Cerebellar cortex (tissue), 1 donor: Measurements from ENCODE around the gene RHBG.
"Not testable (repeated sequence)": the region's sequence is repeated elsewhere in the genome, so short reads cannot be mapped to it uniquely, and the experiment has no call there.

Source experiments
- DNase-seq: peaks from one replicate; pipeline ENCODE4 v3.0.0-alpha.2; 2015; ENCODE audit warnings: low spot score

RHBG gene, protein sequence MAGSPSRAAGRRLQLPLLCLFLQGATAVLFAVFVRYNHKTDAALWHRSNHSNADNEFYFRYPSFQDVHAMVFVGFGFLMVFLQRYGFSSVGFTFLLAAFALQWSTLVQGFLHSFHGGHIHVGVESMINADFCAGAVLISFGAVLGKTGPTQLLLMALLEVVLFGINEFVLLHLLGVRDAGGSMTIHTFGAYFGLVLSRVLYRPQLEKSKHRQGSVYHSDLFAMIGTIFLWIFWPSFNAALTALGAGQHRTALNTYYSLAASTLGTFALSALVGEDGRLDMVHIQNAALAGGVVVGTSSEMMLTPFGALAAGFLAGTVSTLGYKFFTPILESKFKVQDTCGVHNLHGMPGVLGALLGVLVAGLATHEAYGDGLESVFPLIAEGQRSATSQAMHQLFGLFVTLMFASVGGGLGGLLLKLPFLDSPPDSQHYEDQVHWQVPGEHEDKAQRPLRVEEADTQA

DNA sequence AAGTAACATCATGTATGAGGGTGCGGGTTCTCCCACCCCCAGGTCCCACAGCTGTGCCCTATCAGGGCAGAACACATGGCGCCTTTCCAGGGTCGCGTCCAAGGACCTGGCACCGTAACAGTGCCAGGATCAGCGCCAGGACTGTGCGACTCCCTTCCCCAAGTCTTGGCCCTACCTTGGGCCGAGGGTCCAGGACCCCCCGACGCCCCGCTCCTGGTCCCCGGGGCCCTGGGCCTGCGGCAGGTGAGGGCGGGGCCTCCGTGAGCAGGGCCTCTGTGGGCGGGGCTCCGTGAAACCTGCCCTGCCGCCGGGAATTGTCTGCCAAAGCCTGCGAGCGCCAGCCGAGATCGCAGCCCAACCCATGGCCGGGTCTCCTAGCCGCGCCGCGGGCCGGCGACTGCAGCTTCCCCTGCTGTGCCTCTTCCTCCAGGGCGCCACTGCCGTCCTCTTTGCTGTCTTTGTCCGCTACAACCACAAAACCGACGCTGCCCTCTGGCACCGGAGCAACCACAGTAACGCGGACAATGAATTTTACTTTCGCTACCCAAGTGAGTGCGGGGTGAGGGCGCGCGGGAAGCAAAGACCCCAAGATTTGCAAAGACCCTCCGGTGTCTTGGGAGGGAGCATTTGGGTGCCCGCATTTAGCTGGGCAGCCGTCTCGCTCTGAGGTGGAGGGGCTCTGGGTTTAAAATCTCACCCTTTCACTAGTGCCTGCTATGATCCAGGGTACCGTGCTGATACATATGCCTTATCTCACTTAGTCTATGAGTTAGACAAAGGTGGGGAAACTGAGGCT is at the start of gene RHBG:
RHBG (plus strand) TSS at position 323 of the 796 bp plus-strand sequence; CDS start at position 362, 39 bp downstream.
- DNase-seq: peak; percentile 71

DNA sequence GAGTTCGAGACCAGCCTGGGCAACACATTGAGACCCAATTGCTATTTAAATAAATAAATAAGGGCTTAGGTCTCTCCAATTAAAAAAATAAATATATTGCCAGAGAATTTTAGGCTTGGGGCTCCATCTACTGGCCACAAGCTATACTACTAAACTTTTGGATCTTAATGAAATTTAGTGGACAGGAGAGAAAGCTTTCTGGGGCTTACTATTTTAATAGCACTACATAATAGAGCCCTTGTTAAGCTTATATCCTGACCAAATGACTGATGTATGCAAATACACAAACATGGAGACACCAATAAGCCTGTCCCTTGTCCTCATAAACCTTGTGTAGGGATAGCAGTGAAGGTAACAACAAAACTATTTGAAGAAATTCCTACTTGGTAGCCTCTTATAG is 49.3 kb upstream of the RHBG start:
- DNase-seq: peak; percentile 44

GRCh38 chr1:156320560-156320959 is 48.5 kb upstream of the RHBG start:
- no peak for DNase-seq

DNA sequence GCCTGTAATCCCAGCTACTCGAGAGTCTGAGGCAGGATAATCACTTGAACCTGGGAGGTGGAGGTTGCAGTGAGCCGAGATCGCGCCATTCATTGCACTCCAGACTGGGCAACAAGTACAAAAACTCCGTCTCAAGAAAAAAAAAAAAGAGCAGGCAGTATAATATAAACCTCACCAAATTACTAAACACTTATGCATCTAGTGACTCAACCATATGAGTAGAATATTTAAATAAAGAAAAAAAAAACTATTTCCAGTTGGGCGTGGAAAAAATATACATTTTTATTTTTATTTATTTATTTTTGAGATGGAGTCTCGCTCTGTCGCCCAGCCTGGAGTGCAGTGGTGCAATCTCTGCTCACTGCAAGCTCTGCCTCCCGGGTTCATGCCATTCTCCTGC is 45.8 kb upstream of the RHBG start:
- DNase-seq: not testable (repeated sequence)

DNA sequence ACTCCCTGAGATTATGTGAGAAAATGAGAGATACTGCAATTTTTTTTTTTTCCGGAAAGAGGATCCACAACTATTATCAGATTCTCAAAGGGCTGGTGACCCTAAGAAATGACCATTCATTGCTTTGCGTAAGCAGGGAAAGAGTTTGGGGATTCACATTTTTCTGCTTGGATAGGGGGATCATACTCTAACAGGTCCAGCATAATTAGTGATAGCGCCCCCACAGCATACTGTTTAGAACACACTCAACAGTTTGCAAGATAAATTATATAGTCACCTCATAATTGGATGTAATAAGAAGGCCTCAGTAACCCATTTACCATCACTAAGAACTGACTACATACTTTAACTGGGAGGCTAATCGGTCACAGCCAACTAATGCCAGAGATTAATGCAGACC is 32.8 kb upstream of the RHBG start:
- DNase-seq: no peak

DNA sequence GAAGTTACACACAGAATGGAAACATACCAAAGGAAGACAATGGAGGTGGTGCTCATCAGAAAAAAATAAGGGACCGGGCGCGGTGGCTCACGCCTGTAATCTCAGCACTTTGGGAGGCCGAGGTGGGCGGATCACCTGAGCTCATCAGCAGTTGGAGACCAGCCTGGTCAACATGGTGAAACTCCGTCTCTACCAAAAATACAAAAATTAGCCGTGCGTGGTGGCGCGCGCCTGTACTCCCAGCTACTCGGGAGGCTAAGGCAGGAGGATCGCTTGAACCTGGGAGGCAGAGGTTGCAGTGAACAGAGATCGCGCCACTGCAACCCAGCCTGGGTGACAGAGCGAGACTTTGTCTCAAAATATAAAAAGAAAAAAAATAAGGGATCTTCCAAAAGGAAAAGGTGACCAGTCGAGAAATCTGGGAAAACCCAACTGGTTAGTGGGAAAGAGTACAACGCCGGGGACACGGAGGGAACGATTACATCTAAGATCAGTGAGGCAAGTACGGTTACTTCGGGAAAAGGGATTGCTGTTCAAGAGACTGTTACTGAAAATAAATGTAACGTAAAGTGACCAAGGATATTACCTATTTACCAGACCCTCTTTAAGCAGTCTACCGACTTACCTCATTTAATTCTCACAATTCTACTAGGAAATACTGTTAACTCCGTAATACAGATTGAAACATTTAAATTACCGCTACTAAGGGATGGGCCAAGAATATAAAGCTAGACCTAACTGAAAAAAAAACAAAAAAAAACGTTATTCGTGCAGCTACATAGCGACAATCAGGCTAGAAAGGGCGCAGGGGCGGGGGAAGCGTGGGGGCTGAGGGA is 31.7 kb upstream of the RHBG start:
- peak; percentile 10 for DNase-seq

DNA sequence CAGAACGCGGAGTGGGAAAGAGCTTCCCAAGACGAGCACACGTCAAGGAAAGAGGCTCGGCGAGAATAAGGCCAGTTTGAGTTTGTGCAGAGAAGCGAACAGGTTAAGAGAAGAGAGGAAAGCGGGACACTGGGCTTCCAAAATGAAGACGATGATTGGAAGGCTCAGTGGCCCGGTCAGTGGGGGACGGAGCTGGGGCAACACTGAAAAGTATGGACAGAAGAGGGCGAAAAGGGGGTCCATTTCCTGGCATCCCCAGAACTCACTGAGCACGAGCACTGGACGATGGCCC is 31.2 kb upstream of the RHBG start:
- DNase-seq: no peak

DNA sequence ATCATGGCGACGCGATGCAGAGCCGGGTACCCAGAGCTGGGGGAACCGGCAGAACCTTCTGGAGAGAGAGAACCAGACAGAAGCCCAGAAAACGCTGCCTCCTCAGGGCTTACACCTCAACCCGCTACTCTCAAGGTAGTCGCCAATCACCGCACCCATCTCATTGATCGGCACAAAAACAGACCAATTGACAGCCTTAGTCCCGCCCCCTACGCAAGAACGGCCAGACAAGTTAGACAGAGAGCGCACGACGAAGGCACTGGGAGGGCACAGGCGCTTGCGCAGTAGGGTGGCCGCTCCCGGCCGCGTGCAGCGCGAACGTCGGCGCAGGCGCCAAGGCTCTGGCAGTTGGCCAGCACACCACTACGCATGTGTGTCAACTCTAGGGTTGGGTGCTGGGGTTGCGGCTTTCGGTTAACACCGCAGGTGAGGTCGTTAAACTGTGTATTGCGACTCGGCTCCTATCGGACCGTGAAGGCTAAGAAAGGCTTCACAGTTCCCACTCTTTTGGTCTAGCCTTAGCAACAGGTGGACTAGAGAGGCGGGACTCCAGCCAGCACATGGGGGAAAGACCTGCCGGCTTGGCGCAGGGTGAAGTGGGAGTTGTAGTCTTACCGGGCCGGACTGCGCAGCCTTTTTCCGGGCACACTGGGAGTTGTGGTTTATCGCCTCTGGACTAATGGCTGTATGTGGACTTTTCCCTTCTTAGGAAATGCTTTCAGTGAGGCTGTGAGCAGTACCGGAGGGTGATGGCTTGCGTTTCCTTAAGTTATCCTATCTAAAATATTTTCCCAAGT is 30.6 kb upstream of the RHBG start, which contains the start of the genes CCT3 and TSACC:
CCT3 (minus strand) TSS at position 113 of the 797 bp plus-strand sequence; CDS start at position 5, 108 bp downstream.
TSACC (plus strand) TSS at position 347 of the 797 bp plus-strand sequence. CDS start 1,232 bp downstream, outside the sequence.
- peak; percentile 100 for DNase-seq

GRCh38 chr1:156342166-156342955 is 26.6 kb upstream of the RHBG start:
- no peak for DNase-seq

GRCh38 chr1:156344409-156344808 is 24.6 kb upstream of the RHBG start:
- no peak for DNase-seq

DNA sequence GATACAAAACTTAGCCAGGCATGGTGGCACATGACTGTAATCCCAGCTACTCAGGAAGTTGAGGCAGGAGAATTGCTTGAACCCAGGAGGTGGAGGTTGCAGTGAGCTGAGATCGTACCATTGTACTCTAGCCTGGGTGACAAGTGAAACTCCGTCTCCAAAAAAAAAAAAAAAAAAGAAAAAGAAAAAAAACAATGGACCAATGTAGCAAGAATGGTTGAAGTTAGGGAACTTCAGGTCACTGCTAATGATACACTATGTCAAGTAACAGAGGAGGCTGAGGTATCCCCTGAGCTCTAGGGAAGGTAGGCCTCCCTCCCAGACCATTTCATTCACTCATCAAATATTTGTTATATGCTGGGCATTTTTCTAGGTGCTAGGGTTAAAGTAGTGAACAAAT is 23.0 kb upstream of the RHBG start:
- not testable (repeated sequence) for DNase-seq

DNA sequence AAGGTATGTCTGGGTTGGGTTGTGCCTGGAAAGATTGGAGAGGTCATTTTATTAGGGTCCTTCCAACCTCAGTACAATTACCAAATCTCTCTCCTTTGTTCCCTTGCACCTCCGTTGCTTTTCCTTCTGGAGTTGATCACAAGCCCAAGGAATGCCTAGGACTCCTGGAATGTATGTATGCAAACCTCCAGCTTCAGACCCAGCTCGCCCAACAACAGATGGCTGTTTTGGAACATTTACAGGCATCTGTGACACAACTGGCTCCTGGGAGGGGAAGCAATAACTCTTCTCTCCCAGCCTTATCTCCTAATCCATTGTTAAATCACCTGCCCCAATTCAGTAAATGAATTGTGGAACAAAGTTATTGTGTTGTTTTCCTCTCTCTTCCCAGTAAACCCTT is 22.4 kb upstream of the RHBG start:
- no peak for DNase-seq

DNA sequence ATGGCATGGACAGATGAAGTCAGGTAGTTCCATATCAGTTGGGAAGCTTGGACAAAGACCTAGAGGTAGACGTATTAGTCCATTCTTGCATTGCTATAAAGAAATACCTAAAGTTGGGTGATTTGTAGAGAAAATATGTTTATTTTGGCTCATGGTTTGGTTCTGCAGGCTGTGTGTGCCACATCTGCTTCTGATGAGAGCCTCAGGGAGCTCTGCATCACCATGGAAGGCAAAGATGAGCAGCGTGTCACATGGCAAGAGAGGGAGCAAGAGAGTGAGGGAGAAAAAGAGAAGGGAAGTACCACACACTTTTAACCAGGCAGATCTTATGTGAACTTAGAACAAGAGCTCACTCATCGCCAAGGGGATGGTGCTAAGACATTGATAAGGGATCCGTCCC is 21.7 kb upstream of the RHBG start:
- no peak for DNase-seq

DNA sequence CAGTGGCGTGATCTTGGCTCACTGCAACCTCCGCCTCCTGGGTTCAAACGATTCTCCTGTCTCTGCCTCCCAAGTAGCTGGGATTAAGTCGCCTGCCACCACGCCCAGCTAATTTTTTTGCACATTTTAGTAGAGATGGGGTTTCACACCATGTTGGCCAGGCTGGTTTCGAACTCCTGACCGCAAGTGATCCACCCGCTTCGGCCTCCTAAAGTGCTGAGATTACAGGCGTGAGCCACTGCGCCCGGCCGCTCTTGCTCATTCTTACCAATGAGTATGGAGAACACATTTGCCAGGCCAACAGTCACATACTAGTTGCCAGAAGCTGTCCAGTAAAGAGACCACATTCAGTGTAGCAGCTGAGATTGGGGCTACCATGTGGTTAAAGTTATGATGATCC is 16.5 kb upstream of the RHBG start:
- DNase-seq: not testable (repeated sequence)

DNA sequence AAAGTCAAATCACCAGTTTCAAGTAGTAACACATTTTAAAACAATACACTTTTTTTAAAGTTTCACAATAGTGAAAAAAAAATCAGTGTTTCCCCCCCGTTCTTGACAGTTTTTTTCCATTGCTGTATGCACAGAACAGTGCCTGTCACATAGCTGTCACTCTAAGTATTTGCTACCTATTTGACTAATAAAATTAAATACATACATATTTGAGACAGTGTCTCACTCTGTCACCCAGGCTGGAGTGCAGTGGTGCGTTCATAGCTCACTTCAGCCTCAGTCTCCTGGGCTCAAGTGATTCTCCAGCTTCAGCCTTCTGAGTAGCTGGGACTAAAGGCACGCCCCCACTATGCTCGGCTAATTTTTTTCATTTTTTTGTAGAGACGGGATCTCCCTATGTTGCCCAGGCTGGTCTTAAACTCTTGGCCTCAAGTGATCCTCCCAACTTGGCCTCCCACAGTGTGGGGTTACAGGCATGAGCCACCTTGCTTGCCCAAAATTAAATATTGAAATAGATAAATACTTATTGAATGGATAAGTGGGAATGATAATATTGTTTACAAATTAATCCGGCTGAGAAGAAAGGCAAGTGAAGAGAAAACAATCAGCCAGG is 12.6 kb upstream of the RHBG start:
- no peak for DNase-seq

- peak; percentile 79 for DNase-seq
Observed at GRCh38 chr1:156356875-156357534, 12.0 kb upstream of the RHBG start.

- DNase-seq: no peak
Observed at GRCh38 chr1:156357977-156358376, 11.0 kb upstream of the RHBG start.

DNA sequence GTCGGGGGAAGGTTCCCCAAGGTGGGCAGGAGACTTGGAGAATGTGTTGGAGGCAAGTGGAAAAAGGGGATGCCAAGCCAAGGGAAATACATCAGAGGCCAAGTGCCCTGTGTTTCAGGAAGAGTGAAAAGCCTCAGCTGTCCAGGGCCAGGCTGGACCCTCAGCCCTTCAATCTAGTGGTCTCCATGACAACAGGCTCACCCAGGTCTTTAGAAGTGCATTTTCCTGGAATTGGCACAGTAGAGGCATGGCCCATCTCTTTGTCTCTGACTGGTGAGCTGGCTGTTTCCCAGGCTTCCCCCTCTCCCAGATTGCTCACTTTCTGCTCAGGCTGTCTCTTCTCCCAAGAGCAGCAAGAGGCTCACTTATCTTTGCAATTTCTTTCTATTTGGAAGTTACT is 10.4 kb upstream of the RHBG start:
- DNase-seq: no peak

DNA sequence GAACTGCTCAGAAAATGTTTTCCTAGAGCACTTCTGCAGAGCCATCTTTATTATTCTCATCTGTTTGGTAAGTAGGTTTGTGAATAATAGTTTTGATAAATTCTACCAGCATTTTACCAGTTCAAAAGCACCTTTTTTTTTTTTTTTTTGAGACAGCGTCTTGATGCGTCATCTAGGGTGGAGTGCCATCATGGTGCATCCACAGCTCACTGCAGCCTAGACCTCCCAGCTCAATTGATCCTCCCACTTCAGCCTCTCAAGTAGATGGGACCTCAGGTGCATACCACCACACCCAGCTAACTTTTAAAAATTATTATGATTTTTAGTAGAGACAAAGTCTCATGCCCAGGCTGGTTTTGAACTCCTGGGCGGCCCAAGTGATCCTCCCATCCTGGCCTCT is 9.8 kb upstream of the RHBG start:
- no peak for DNase-seq

GRCh38 chr1:156359973-156360372 is 9.0 kb upstream of the RHBG start:
- DNase-seq: no peak
